Panc1 (cell line): ENCODE data around the gene MPP2. TPM values are rescaled to one million over a fixed set of nuclear protein-coding genes. Genes with fewer than 3 reads are reported as not detected.
A peak's percentile ranks its signal among the peaks of the same experiment; 100 is the strongest.

Experiments
- ATAC-seq: fragments of 200-7000 bp; cut with Tn5 transposase; 2 replicates; pipeline ENCODE4 v1.9.1; 2020; ENCODE audit warnings: mild to moderate bottlenecking, moderate library complexity
- BruUV-seq: library from RNA; stranded (reverse); fragments of 400-500 nt; replicated peaks from 2 replicates; lab custom pipeline; 2021; lab: Mats Ljungman, UMichigan
- CTCF ChIA-PET: fragments of 300-600 bp; sonication (Branson Sonifier 250); formaldehyde crosslinking; loops from one replicate; lab custom pipeline; 2022; ENCODE audit warnings: antibody characterized with exemption; lab: Charles Lee
- POLR2A ChIA-PET: fragments of 300-600 bp; sonication (Branson Sonifier 250); formaldehyde crosslinking; loops from one replicate; lab custom pipeline; 2022; ENCODE audit warnings: antibody characterized with exemption; lab: Charles Lee
- DNase-seq: peaks from one replicate; pipeline ENCODE4 v3.0.0-alpha.2; 2010; ENCODE audit warnings: low read depth, low spot score
- H3K27ac ChIP-seq: 2 replicates; pipeline ENCODE4 v1.5.1; 2011; ENCODE audit warnings: mild to moderate bottlenecking, low read length, inconsistent platforms
- H3K27me3 ChIP-seq: fragments of 200-500 bp; sonication (Bioruptor generic); 2 replicates; pipeline ENCODE4 v1.6.0; 2014; ENCODE audit warnings: low read length, inconsistent platforms; ENCODE audit not compliant: control insufficient read depth, insufficient read depth
- H3K36me3 ChIP-seq: fragments of 200-500 bp; sonication (Bioruptor generic); 2 replicates; pipeline ENCODE4 v1.5.1; 2014; ENCODE audit warnings: inconsistent platforms, mild to moderate bottlenecking, low read length, moderate library complexity; ENCODE audit not compliant: control insufficient read depth, insufficient read depth
- H3K4me1 ChIP-seq: 2 replicates; pipeline ENCODE4 v1.5.1; 2011; ENCODE audit warnings: inconsistent platforms, mild to moderate bottlenecking, low read length, moderate library complexity; ENCODE audit not compliant: control insufficient read depth, insufficient read depth
- H3K4me3 ChIP-seq, 2 experiments: 2 replicates each; pipeline ENCODE4 v1.5.1; 2011 to 2012; ENCODE audit warnings: low read depth in 2 of 2, low read length in 2 of 2, mild to moderate bottlenecking in 2 of 2, inconsistent platforms in 1 of 2, moderate library complexity in 1 of 2
- H3K9me3 ChIP-seq: fragments of 200-500 bp; sonication (Bioruptor generic); 2 replicates; pipeline ENCODE4 v1.5.1; 2014; ENCODE audit warnings: low read depth, mild to moderate bottlenecking, inconsistent platforms, low read length, moderate library complexity; ENCODE audit not compliant: control insufficient read depth, insufficient read depth
- POLR2AphosphoS5 ChIP-seq: IDR thresholded peaks from 2 replicates; pipeline ENCODE4 v1.6.1; 2012; ENCODE audit warnings: mild to moderate bottlenecking, low read depth, low read length, moderate library complexity
- SIN3A ChIP-seq: IDR thresholded peaks from 2 replicates; pipeline ENCODE4 v1.6.1; 2012; ENCODE audit warnings: low read depth, mild to moderate bottlenecking, low read length, moderate library complexity, borderline replicate concordance; ENCODE audit not compliant: insufficient read depth
- TCF7L2 ChIP-seq: IDR thresholded peaks from 2 replicates; pipeline ENCODE4 v1.6.1; 2011; ENCODE audit warnings: mild to moderate bottlenecking, low read depth, low read length, inconsistent platforms
- in situ Hi-C: cut with HindIII; loops from 2 replicates; pipeline ENCODE4 v1.10.0; 2016; ENCODE audit warnings: low sequenced_read_pairs, low pct_unique_long_range_greater_than_20kb
- intact Hi-C: fragments of 100-400 bp; cut with micrococcal nuclease; formaldehyde crosslinking; loops from one replicate; pipeline ENCODE4 v1.10.0; 2022; ENCODE audit not compliant: unreplicated experiment
- total RNA-seq: library from RNA; stranded (reverse); gene quantifications from one replicate; pipeline ENCODE4 v1.2.1, GENCODE V29; 2021; ENCODE audit not compliant: unreplicated experiment
- TF ChIP-seq, protein P1 (sequence below): fragments of 450-650 bp; IDR thresholded peaks from 2 replicates; pipeline ENCODE4 v1.5.1; 2017; ENCODE audit warnings: mild to moderate bottlenecking
- TF ChIP-seq, protein P2 (sequence below), 2 experiments: IDR thresholded peaks; 2 replicates each; pipeline ENCODE4 v1.6.1; 2011 to 2012; ENCODE audit warnings: low read depth in 2 of 2, control low read depth in 1 of 2, low read length in 1 of 2, mild to moderate bottlenecking in 1 of 2, moderate library complexity in 1 of 2; ENCODE audit not compliant: insufficient read depth in 1 of 2

MPP2 gene
- total RNA-seq, 1 experiment from 2014 or later: 3.5 TPM

DNA sequence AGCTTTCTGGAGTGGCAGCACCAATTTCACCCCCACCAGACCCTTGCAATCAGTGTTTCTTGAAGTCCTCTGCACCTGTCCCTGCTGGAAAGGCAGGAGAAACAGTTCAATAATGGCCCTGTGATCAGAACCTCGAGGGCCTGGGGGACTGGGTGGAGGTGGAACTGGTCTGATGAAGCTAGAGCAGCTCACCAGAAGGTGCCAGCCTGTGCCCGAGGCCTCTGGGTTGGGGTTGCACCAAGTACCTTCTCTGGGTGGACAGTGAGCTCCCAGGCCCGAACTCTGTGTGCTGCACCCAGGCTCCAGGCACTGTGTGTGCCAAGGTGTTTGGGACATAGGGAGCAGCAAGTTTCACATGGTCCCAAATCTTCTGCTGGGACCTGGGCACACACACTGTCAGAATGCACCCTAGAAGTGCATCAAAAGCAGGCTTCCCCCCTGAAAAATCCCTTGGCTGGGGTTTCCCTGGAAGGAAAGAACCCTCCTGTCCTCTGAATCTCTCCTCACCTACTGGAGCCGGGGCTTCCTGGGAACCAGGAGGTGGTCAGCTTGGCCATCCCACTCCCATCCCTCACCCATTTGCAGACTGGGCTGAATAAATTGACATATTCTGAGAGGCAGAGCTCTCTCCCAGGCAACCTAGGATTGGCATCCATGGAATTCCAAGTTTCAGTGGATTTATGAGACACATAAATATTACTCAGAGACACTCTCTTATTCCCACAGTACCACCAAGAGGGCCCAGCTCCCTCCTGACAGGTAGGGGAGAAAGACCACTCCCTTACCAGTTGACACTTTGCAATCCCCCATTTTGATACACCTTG, 43.0 kb downstream of the MPP2 start:
- in situ Hi-C loops: no loop called here
- Histone ChIP-seq H3K9me3 (no peaks in the 10 kb centered on the region), H3K4me1 (no peaks in the 10 kb centered on the region), H3K27me3 (no peaks in the 10 kb centered on the region), H3K4me3 (no peak overlapping the region), H3K27ac (no peak overlapping the region), H3K36me3 (no peaks in the 10 kb centered on the region)
- TF ChIP-seq TCF7L2: no peak
- TF ChIP-seq SIN3A: no peak
- no peak for TF ChIP-seq POLR2AphosphoS5
- TF ChIP-seq, protein P1, sequence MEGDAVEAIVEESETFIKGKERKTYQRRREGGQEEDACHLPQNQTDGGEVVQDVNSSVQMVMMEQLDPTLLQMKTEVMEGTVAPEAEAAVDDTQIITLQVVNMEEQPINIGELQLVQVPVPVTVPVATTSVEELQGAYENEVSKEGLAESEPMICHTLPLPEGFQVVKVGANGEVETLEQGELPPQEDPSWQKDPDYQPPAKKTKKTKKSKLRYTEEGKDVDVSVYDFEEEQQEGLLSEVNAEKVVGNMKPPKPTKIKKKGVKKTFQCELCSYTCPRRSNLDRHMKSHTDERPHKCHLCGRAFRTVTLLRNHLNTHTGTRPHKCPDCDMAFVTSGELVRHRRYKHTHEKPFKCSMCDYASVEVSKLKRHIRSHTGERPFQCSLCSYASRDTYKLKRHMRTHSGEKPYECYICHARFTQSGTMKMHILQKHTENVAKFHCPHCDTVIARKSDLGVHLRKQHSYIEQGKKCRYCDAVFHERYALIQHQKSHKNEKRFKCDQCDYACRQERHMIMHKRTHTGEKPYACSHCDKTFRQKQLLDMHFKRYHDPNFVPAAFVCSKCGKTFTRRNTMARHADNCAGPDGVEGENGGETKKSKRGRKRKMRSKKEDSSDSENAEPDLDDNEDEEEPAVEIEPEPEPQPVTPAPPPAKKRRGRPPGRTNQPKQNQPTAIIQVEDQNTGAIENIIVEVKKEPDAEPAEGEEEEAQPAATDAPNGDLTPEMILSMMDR: no peak
- TF ChIP-seq, protein P2, sequence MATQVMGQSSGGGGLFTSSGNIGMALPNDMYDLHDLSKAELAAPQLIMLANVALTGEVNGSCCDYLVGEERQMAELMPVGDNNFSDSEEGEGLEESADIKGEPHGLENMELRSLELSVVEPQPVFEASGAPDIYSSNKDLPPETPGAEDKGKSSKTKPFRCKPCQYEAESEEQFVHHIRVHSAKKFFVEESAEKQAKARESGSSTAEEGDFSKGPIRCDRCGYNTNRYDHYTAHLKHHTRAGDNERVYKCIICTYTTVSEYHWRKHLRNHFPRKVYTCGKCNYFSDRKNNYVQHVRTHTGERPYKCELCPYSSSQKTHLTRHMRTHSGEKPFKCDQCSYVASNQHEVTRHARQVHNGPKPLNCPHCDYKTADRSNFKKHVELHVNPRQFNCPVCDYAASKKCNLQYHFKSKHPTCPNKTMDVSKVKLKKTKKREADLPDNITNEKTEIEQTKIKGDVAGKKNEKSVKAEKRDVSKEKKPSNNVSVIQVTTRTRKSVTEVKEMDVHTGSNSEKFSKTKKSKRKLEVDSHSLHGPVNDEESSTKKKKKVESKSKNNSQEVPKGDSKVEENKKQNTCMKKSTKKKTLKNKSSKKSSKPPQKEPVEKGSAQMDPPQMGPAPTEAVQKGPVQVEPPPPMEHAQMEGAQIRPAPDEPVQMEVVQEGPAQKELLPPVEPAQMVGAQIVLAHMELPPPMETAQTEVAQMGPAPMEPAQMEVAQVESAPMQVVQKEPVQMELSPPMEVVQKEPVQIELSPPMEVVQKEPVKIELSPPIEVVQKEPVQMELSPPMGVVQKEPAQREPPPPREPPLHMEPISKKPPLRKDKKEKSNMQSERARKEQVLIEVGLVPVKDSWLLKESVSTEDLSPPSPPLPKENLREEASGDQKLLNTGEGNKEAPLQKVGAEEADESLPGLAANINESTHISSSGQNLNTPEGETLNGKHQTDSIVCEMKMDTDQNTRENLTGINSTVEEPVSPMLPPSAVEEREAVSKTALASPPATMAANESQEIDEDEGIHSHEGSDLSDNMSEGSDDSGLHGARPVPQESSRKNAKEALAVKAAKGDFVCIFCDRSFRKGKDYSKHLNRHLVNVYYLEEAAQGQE (IDR thresholded peaks at IDR 0.05; ENCODE audit: insufficient read depth in 1 of 2, low read depth in 2 of 2, low read length in 1 of 2): no peak
- no peak for DNase-seq
- no peak for ATAC-seq
- ChIA-PET CTCF (interaction anchor here (0.5 kb wide), 1 partner anchor 131 kb away, joined by 10 read pairs; no protein-coding TSS in a partner anchor), POLR2A (no interaction called here)
- BruUV-seq: no TSS peak
- intact Hi-C loops: no loop called here

DNA sequence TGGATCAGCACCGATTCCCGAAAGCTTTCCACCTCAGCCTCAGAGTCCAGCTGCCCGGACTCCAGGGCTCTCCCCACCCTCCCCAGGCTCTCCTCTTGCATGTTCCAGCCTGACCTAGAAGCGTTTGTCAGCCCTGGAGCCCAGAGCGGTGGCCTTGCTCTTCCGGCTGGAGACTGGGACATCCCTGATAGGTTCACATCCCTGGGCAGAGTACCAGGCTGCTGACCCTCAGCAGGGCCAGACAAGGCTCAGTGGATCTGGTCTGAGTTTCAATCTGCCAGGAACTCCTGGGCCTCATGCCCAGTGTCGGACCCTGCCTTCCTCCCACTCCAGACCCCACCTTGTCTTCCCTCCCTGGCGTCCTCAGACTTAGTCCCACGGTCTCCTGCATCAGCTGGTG, 45.4 kb downstream of the MPP2 start:
- H3K4me3 ChIP-seq: no peak overlapping the region
- no peaks in the 10 kb centered on the region for H3K27me3 ChIP-seq
- no TSS peak for BruUV-seq
- ATAC-seq (peak; percentile 30; the same call in 1 of the 2 replicates), DNase-seq (no peak)
- no peaks in the 10 kb centered on the region for H3K36me3 ChIP-seq
- TF ChIP-seq, protein P2 (IDR thresholded peaks at IDR 0.05; ENCODE audit: insufficient read depth in 1 of 2, low read depth in 2 of 2, low read length in 1 of 2): no peak
- TF ChIP-seq POLR2AphosphoS5: no peak
- TF ChIP-seq SIN3A: no peak
- no peak for TF ChIP-seq TCF7L2
- TF ChIP-seq, protein P1: no peak
- intact Hi-C loops (no loop called here), in situ Hi-C loops (no loop called here)
- no peak overlapping the region for H3K27ac ChIP-seq
- no peaks in the 10 kb centered on the region for H3K9me3 ChIP-seq
- H3K4me1 ChIP-seq: no peaks in the 10 kb centered on the region
- POLR2A ChIA-PET: interaction anchor here (0.6 kb wide), 1 partner anchor 127 kb away, joined by 3 read pairs; no protein-coding TSS in a partner anchor
- CTCF ChIA-PET: no interaction called here
